HCT116 (cell line): ENCODE data around the gene NXN. TPM values are rescaled to one million over a fixed set of nuclear protein-coding genes. Genes with fewer than 3 reads are reported as not detected.

Experiments
- ATAC-seq: fragments of 200-7000 bp; cut with Tn5 transposase; 2 replicates; pipeline ENCODE4 v1.9.1; 2020; ENCODE audit warnings: mild to moderate bottlenecking, moderate library complexity
- BruUV-seq: library from RNA; stranded (reverse); fragments of 400-500 nt; replicated peaks from 2 replicates; lab custom pipeline; 2021; lab: Mats Ljungman, UMichigan
- CTCF ChIA-PET: fragments of 300-600 bp; sonication (Branson Sonifier 250); formaldehyde crosslinking; loops from one replicate; lab custom pipeline; 2021; ENCODE audit warnings: antibody characterized with exemption; lab: Charles Lee
- POLR2A ChIA-PET: fragments of 300-600, 350-600 bp; sonication (Branson Sonifier 250); formaldehyde crosslinking; loops from one replicate; lab custom pipeline; 2021; ENCODE audit warnings: antibody characterized with exemption; lab: Charles Lee
- RAD21 ChIA-PET, 2 experiments: fragments of 300-600 bp; sonication (Branson Sonifier 250); formaldehyde crosslinking; loops; one replicate each; lab custom pipeline; 2023; ENCODE audit warnings: low total read pairs in 2 of 2; ENCODE audit not compliant: uncharacterized antibody in 2 of 2, unreplicated experiment in 2 of 2, low non-redundant PET in 1 of 2; lab: Charles Lee
- DNase-seq: peaks from one replicate; pipeline ENCODE4 v3.0.0-alpha.2; 2010; ENCODE audit warnings: low read depth, low spot score
- H2AFZ ChIP-seq: fragments of 200-600 bp; shearing (Covaris generic), sonication (generic); 2 replicates; pipeline ENCODE4 v1.6.1; 2017; ENCODE audit warnings: low read depth, mixed run types, mixed read lengths, antibody characterized with exemption, low read length; ENCODE audit not compliant: poor library complexity, severe bottlenecking
- H3K27ac ChIP-seq: 2 replicates; pipeline ENCODE4 v1.5.1; 2012; ENCODE audit warnings: low read depth, low read length
- H3K27me3 ChIP-seq: fragments of 200-600 bp; sonication (generic); 2 replicates; pipeline ENCODE4 v1.6.1; 2016; ENCODE audit warnings: mixed run types, low read length, mixed read lengths; ENCODE audit not compliant: insufficient read depth
- H3K36me3 ChIP-seq, 2 experiments: fragments of 200-500 bp in 1 of 2; fragments of 200-600 bp in 1 of 2; sonication (Bioruptor generic) in 1 of 2; sonication (generic) in 1 of 2; 2 replicates each; pipeline versions ENCODE4 v1.5.1 to v1.6.1; 2014 to 2016; ENCODE audit warnings: low read length in 2 of 2, inconsistent platforms in 1 of 2, mixed read lengths in 1 of 2, mixed run types in 1 of 2; ENCODE audit not compliant: insufficient read depth in 2 of 2, control insufficient read depth in 1 of 2
- H3K4me1 ChIP-seq, 2 experiments: fragments of 200-600 bp in 1 of 2; sonication (generic) in 1 of 2; 2 replicates each; pipeline versions ENCODE4 v1.5.1 to v1.6.1; 2012 to 2017; ENCODE audit warnings: low read length in 2 of 2, inconsistent platforms in 1 of 2, mild to moderate bottlenecking in 1 of 2, mixed read lengths in 1 of 2, mixed run types in 1 of 2, moderate library complexity in 1 of 2; ENCODE audit not compliant: insufficient read depth in 2 of 2, control insufficient read depth in 1 of 2
- H3K4me2 ChIP-seq: fragments of 200-600 bp; sonication (generic); 2 replicates; pipeline ENCODE4 v1.6.1; 2017; ENCODE audit warnings: mixed run types, low read length, mixed read lengths
- H3K4me3 ChIP-seq, 2 experiments: fragments of 200-600 bp in 1 of 2; sonication (generic) in 1 of 2; replicated peaks in 1 of 2; 2 replicates each; pipeline ENCODE4 v1.5.1; 2011 to 2016; ENCODE audit warnings: low read length in 2 of 2, control low read depth in 1 of 2, low read depth in 1 of 2, mild to moderate bottlenecking in 1 of 2, mixed read lengths in 1 of 2, mixed run types in 1 of 2
- H3K79me2 ChIP-seq: fragments of 200-600 bp; sonication (generic); 2 replicates; pipeline ENCODE4 v1.6.1; 2017; ENCODE audit warnings: mild to moderate bottlenecking, mixed run types, low read length, moderate library complexity, mixed read lengths; ENCODE audit not compliant: insufficient read depth
- H3K9ac ChIP-seq: fragments of 200-600 bp; sonication (generic); 2 replicates; pipeline ENCODE4 v1.6.1; 2016; ENCODE audit warnings: low read length, mixed read lengths
- H3K9me2 ChIP-seq: fragments of 200-600 bp; sonication (generic), shearing (Covaris generic); 2 replicates; pipeline ENCODE4 v1.6.1; 2017; ENCODE audit warnings: mixed run types, mild to moderate bottlenecking, moderate library complexity; ENCODE audit not compliant: insufficient read depth
- H3K9me3 ChIP-seq, 2 experiments: fragments of 200-500 bp in 1 of 2; fragments of 200-600 bp in 1 of 2; sonication (Bioruptor generic) in 1 of 2; sonication (generic) in 1 of 2; 2 replicates each; pipeline ENCODE4 v1.6.1; 2014 to 2017; ENCODE audit warnings: low read length in 2 of 2, mixed read lengths in 2 of 2, inconsistent platforms in 1 of 2, low read depth in 1 of 2, mild to moderate bottlenecking in 1 of 2, mixed run types in 1 of 2, moderate library complexity in 1 of 2; ENCODE audit not compliant: control insufficient read depth in 1 of 2, insufficient read depth in 1 of 2
- H4K20me1 ChIP-seq: fragments of 200-600 bp; sonication (generic), shearing (Covaris generic); 2 replicates; pipeline ENCODE4 v1.6.1; 2017; ENCODE audit warnings: mixed run types, mild to moderate bottlenecking, moderate library complexity; ENCODE audit not compliant: insufficient read depth
- ATF3 ChIP-seq: IDR thresholded peaks from 2 replicates; pipeline ENCODE4 v1.6.1; 2012
- EGR1 ChIP-seq: IDR thresholded peaks from 2 replicates; pipeline ENCODE4 v1.6.1; 2012; ENCODE audit warnings: low read depth
- EZH2phosphoT487 ChIP-seq: fragments of 200-600 bp; IDR thresholded peaks from 2 replicates; pipeline ENCODE4 v1.6.1; 2018; ENCODE audit warnings: antibody characterized with exemption, borderline replicate concordance
- MAX ChIP-seq: IDR thresholded peaks from 2 replicates; pipeline ENCODE4 v1.6.1; 2012
- POLR2AphosphoS5 ChIP-seq: IDR thresholded peaks from 2 replicates; pipeline ENCODE4 v1.6.1; 2011; ENCODE audit warnings: mild to moderate bottlenecking, low read depth, low read length, moderate library complexity
- RAD21 ChIP-seq: IDR thresholded peaks from 2 replicates; pipeline ENCODE4 v1.6.1; 2012; ENCODE audit warnings: low read depth, mild to moderate bottlenecking
- SRF ChIP-seq: IDR thresholded peaks from 2 replicates; pipeline ENCODE4 v1.6.1; 2012; ENCODE audit warnings: low read depth
- ZFX ChIP-seq: fragments of 450-650 bp; IDR thresholded peaks from 2 replicates; pipeline ENCODE4 v1.6.1; 2017
- ZNF274 ChIP-seq: fragments of 200-500 bp; sonication (Bioruptor generic); IDR thresholded peaks from 2 replicates; pipeline ENCODE4 v1.6.1; 2014; ENCODE audit warnings: mild to moderate bottlenecking, low read depth, low read length, inconsistent platforms
- intact Hi-C: fragments of 100-400 bp; cut with micrococcal nuclease; formaldehyde crosslinking; loops from 2 replicates; pipeline ENCODE4 v1.10.0; 2022
- total RNA-seq: library from RNA; stranded (reverse); gene quantifications from one replicate; pipeline ENCODE4 v1.2.1, GENCODE V29; 2021; ENCODE audit not compliant: unreplicated experiment
- TF ChIP-seq, protein P1 (sequence below): IDR thresholded peaks from 2 replicates; pipeline ENCODE4 v1.6.1; 2011; ENCODE audit warnings: mild to moderate bottlenecking, low read length, moderate library complexity; ENCODE audit not compliant: insufficient replicate concordance; ENCODE audit errors: extremely low read depth

The NXN gene
- total RNA-seq, 1 experiment from 2014 or later = 83.7 TPM

- Histone ChIP-seq H3K27ac (no peak overlapping the region), H3K36me3 (peaks cover 2 to 11% of the 10 kb centered on the region in 2 experiments; a peak in 2 of 4 replicates), H3K4me3 (no peak overlapping the region), H3K9me3 (no peaks in the 10 kb centered on the region)
- no peak for TF ChIP-seq ATF3
- TF ChIP-seq, all 23 proteins: peak for 0
- Histone ChIP-seq H3K4me1 (no peaks in the 10 kb centered on the region), H2AFZ (no peak overlapping the region), H4K20me1 (no peaks in the 10 kb centered on the region), H3K4me2 (no peak overlapping the region), H3K79me2 (no peaks in the 10 kb centered on the region), H3K27me3 (no peaks in the 10 kb centered on the region), H3K9ac (no peak overlapping the region), H3K9me2 (no peaks in the 10 kb centered on the region)
- intact Hi-C loops = no loop called here
- no TSS peak for BruUV-seq
- POLR2A ChIA-PET = no interaction called here
- no peak for DNase-seq
- no peak for ATAC-seq
- CTCF ChIA-PET = no interaction called here
- RAD21 ChIA-PET = no interaction called here
Observed at GRCh38 chr17:1008008-1008761, 28.6 kb upstream of the NXN start.

DNA sequence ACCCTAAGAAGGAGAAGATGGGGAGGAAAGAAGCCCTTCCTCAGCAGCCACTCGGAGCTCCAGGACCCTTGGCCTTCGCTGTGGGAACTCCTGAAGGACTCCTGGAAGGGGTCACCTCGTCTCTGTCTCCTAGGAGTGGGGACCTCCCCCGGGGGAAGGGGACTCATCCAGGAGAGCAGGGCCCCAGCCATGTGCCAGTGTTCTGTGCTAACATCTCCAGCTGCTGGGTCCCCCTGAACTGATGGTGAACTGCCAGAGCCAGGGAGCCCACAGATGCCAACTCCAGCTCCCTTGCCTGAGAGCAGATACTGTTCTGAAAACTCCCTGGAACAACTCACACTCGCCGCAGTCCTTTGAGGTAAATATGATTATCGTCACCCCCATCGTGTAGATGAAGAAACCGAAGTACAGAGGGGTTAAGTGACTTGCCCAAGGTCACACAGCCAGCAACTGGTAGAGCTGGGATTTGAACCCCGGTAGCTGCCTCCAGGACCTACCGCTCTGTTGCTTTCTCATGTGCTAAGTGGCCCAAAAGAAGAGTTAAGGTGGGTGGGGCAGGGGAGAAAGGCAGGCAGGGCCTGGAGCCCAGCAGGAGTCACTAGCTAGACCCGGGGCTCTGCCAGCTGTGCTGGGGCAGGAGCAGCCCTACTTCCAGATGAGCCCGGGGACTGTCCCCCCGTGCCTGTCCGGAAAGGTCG lies 27.9 kb upstream of the NXN start:
- Histone ChIP-seq H3K27me3 (no peaks in the 10 kb centered on the region), H3K4me1 (no peaks in the 10 kb centered on the region), H3K9me2 (no peaks in the 10 kb centered on the region), H3K4me3 (no peak overlapping the region), H4K20me1 (no peaks in the 10 kb centered on the region), H3K27ac (no peak overlapping the region), H3K9me3 (no peaks in the 10 kb centered on the region), H3K9ac (no peak overlapping the region), H3K36me3 (peaks cover 4 to 18% of the 10 kb centered on the region in 2 experiments), H2AFZ (no peak overlapping the region), H3K4me2 (no peak overlapping the region), H3K79me2 (no peaks in the 10 kb centered on the region)
- intact Hi-C loops = no loop called here
- BruUV-seq = no TSS peak
- no peak for DNase-seq
- TF ChIP-seq, protein P1, sequence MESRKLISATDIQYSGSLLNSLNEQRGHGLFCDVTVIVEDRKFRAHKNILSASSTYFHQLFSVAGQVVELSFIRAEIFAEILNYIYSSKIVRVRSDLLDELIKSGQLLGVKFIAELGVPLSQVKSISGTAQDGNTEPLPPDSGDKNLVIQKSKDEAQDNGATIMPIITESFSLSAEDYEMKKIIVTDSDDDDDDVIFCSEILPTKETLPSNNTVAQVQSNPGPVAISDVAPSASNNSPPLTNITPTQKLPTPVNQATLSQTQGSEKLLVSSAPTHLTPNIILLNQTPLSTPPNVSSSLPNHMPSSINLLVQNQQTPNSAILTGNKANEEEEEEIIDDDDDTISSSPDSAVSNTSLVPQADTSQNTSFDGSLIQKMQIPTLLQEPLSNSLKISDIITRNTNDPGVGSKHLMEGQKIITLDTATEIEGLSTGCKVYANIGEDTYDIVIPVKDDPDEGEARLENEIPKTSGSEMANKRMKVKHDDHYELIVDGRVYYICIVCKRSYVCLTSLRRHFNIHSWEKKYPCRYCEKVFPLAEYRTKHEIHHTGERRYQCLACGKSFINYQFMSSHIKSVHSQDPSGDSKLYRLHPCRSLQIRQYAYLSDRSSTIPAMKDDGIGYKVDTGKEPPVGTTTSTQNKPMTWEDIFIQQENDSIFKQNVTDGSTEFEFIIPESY = no peak
- TF ChIP-seq POLR2AphosphoS5 (no peak), RAD21 (no peak), ZNF274 (no peak), EZH2phosphoT487 (no peak), SRF (no peak), ZFX (no peak), MAX (no peak), EGR1 (no peak)
- POLR2A ChIA-PET = no interaction called here
- RAD21 ChIA-PET = no interaction called here
- CTCF ChIA-PET = no interaction called here
- no peak for ATAC-seq
